Heart left ventricle (tissue), 13 donors: Measurements from ENCODE around the gene TPST1.

Source experiments
- POLR2A ChIP-seq, 2 donors: fragments of 450-650 bp; IDR thresholded peaks; one replicate each; pipeline ENCODE4 v1.6.1; 2017; ENCODE audit warnings: antibody characterized with exemption in 2 of 2, mild to moderate bottlenecking in 2 of 2, moderate library complexity in 2 of 2
- TF ChIP-seq, protein P1 (sequence below), 12 donors: fragments of 200-600 bp; sonication (generic) in 4 of 12; IDR thresholded peaks; one replicate each; pipeline versions ENCODE4 v1.5.0 to v1.8.0; 2018 to 2022; ENCODE audit warnings: antibody characterized with exemption in 12 of 12, mild to moderate bottlenecking in 5 of 12
- donor health status: ischemic (EF 13 %, LVEDD 7.1; RV severe dilation, severe dysfunction).
- donor health status: DM: no; HTN: yes; CAD: no.
- donor health status: DM: no; HTN: no; CAD: no.
- donor health status: ischemic (EF 25% LVEDD 6.9; RV normal size, moderate dysfunction).
- donor health status: ischemic (EF 25% LVEDD 5.7; RV mildly dilated, moderate dysfunction).
- donor health status: ischemic (EF 35%, LVEDD 5.7; RV mildly dilated, moderate dysfunction).
- donor health status: nonischemic (EF 11% LVEDD 7.7; RV severe dilation, severe dysfunction).
- donor health status: DM: yes; HTN: yes; CAD: no.
- donor health status: PGD.
- donor health status: ischemic (EF 29% LVEDD 5.4; RV normal size, mild dysfunction).
- donor health status: nonischemic (EF 23%, LVEDD 6.1; RV moderate dilation, normal function).

DNA sequence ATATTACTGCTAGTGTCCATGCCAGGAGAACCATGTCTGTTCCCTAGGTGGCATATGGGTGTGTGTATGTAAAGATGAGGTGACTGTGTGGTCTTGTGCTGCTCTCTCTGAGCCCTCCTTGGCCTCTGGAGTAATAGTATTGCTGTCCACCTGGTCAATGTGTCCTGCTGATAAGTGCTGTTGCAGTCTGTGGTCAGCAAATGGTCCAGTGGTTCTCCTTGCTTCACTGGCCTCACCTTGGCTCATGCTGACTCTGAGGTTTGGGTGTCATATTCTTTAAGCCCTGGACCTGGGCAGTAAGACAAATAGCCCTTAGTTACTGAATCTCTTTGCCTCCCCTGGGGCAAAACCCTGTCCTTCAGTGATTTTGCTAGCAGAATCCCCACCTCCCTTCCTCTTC, 56.8 kb downstream of the TPST1 start:
- TF ChIP-seq, protein P1, sequence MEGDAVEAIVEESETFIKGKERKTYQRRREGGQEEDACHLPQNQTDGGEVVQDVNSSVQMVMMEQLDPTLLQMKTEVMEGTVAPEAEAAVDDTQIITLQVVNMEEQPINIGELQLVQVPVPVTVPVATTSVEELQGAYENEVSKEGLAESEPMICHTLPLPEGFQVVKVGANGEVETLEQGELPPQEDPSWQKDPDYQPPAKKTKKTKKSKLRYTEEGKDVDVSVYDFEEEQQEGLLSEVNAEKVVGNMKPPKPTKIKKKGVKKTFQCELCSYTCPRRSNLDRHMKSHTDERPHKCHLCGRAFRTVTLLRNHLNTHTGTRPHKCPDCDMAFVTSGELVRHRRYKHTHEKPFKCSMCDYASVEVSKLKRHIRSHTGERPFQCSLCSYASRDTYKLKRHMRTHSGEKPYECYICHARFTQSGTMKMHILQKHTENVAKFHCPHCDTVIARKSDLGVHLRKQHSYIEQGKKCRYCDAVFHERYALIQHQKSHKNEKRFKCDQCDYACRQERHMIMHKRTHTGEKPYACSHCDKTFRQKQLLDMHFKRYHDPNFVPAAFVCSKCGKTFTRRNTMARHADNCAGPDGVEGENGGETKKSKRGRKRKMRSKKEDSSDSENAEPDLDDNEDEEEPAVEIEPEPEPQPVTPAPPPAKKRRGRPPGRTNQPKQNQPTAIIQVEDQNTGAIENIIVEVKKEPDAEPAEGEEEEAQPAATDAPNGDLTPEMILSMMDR (IDR thresholded peaks at IDR 0.05): no peak
- no peak for TF ChIP-seq POLR2A (IDR thresholded peaks at IDR 0.05)
